Sigmoid colon (tissue), 3 donors: Measurements from ENCODE around the gene WASF3.

Experiments
- CTCF ChIP-seq, 4 experiments: fragments of 450-650 bp in 3 of 4; fragments of 200-600 bp in 1 of 4; IDR thresholded peaks; one replicate each; pipeline ENCODE4 v1.5.1; 2016 to 2019; ENCODE audit warnings: antibody characterized with exemption in 4 of 4, mild to moderate bottlenecking in 3 of 4, moderate library complexity in 2 of 4
- POLR2A ChIP-seq, 2 donors: fragments of 450-650 bp; IDR thresholded peaks; one replicate each; pipeline ENCODE4 v1.6.1; 2016; ENCODE audit warnings: antibody characterized with exemption in 2 of 2, mild to moderate bottlenecking in 2 of 2, moderate library complexity in 2 of 2

- TF ChIP-seq POLR2A (IDR thresholded peaks at IDR 0.05) (no peak), CTCF (IDR thresholded peaks at IDR 0.05) (no peak)
Observed at GRCh38 chr13:26646603-26647002, 89.1 kb downstream of the WASF3 start.
